Effector CD4-positive, alpha-beta T cell (primary cell): ENCODE data around the gene PSMB10.
"Not testable (repeated sequence)": the region's sequence is repeated elsewhere in the genome, so short reads cannot be mapped to it uniquely, and the experiment has no call there.

ENCODE experiments used
- DNase-seq: peaks from one replicate; pipeline ENCODE4 v3.0.0-alpha.2; 2020

Gene PSMB10

GRCh38 chr16:67941469-67942199 is 5.0 kb upstream of the PSMB10 start:
- no peak for DNase-seq

GRCh38 chr16:67940446-67941089 is 3.9 kb upstream of the PSMB10 start:
- DNase-seq: no peak

GRCh38 chr16:67939507-67940445 is 3.1 kb upstream of the PSMB10 start:
- peak; percentile 9 for DNase-seq

- not testable (repeated sequence) for DNase-seq
Measured at GRCh38 chr16:67937713-67938112, 1.1 kb upstream of the PSMB10 start.

GRCh38 chr16:67936880-67937605 is 393 bp upstream of the PSMB10 start:
- DNase-seq: peak; percentile 67

- peak; percentile 92 for DNase-seq
Measured at GRCh38 chr16:67935402-67936123, 1.1 kb downstream of the PSMB10 start.

- DNase-seq: no peak
Measured at GRCh38 chr16:67935101-67935401, 1.6 kb downstream of the PSMB10 start.

- no peak for DNase-seq
Measured at GRCh38 chr16:67934306-67935100, 2.1 kb downstream of the PSMB10 start.

GRCh38 chr16:67933805-67934204 is 2.8 kb downstream of the PSMB10 start:
- no peak for DNase-seq

GRCh38 chr16:67932462-67932840 is 4.2 kb downstream of the PSMB10 start:
- DNase-seq: no peak

- no peak for DNase-seq
Measured at GRCh38 chr16:67931712-67932461, 4.8 kb downstream of the PSMB10 start, which contains the start of gene CTRL. Gene CTRL (minus strand): TSS chr16:67931862. CDS start chr16:67931852, 10 bp downstream.

- no peak for DNase-seq
Measured at GRCh38 chr16:67930678-67931211, 5.9 kb downstream of the PSMB10 start.

- no peak for DNase-seq
Measured at GRCh38 chr16:67930191-67930590, 6.5 kb downstream of the PSMB10 start.

GRCh38 chr16:67928561-67929364 is 7.9 kb downstream of the PSMB10 start:
- peak; percentile 64 for DNase-seq

- DNase-seq: no peak
Measured at GRCh38 chr16:67928147-67928546, 8.5 kb downstream of the PSMB10 start.

- no peak for DNase-seq
Measured at GRCh38 chr16:67927131-67927941, 9.3 kb downstream of the PSMB10 start.

GRCh38 chr16:67926181-67926750 is 10.4 kb downstream of the PSMB10 start:
- no peak for DNase-seq
